HG03280 (cell line): Measurements from ENCODE around the gene MAP3K7CL.
"Not testable (repeated sequence)": the region's sequence is repeated elsewhere in the genome, so short reads cannot be mapped to it uniquely, and the experiment has no call there.

ENCODE experiments used
- ATAC-seq: cut with Tn5 transposase; IDR thresholded peaks from one replicate; pipeline ENCODE4 v1.9.1; 2021; ENCODE audit warnings: mild to moderate bottlenecking, moderate library complexity; ENCODE audit not compliant: unreplicated experiment

Gene MAP3K7CL

DNA sequence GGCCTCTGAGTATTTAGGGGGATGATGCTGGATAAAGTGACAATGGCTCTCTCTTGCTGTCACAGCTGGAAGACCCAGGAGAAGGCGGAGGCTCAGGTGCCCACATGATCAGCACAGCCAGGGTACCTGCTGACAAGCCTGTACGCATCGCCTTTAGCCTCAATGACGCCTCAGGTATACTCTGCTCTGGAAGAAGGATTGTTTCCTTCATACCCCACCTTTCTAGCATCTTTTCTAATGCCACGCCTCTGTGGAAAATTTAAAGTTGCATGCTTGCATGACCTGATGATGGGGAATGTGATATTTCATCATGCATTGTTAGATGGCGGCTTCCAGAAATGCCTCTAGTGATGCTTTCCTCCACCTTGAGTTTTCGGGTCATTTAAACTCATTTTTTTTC is 2.8 kb downstream of the MAP3K7CL start:
- ATAC-seq: no peak

DNA sequence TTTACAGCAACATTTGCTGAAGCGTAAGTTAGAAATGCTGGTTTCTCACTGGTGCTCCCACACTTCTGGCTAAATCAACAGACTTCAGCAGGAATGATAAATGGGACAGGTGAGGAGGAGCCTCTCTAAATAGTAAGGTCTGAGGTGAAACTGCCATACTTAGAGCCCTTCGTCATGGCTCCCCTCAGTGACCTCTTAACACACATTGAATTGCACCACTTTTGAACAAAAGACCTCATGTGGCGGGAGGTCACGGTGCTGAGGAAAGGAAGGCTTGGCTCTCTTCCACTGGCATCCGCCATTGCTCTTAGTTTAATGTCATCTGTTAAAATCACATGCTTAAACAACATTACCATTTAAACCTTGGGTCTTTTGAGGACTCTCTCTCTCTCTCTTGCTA is 3.4 kb downstream of the MAP3K7CL start:
- ATAC-seq: no peak

- ATAC-seq: no peak
These were observed 5.0 kb downstream of the MAP3K7CL start for GRCh38 chr21:29135481-29135880.

- ATAC-seq: no peak
These were observed 5.6 kb downstream of the MAP3K7CL start for GRCh38 chr21:29136033-29136432.

DNA sequence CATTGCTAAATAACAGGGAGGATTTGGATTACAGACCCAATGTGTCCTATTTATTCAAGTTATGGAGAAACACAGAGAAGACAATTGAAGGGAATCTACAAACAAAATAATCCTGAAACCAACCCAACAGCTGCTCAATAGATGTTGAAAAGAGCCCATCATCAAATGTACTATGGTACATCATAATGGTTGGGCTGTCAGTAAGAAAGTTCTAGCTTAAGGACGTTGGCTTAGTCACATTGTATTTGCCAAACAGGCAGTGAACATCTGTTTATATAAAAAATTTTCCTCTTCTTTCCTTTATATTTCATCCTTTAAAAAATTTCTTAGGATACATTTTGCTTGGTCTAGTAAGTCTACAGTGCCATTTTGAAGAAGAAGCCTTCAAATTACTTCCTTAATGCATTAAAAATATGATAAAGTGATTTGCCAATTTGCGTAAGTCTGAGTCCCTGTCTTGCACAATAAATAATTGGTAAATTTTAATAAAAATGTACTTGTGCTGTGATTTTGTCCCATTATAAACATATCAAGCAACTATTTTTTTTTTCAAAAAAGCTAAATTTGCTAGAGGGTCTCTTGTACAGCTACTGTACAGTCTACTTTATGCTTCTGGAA is 14.4 kb downstream of the MAP3K7CL start:
- ATAC-seq: no peak

DNA sequence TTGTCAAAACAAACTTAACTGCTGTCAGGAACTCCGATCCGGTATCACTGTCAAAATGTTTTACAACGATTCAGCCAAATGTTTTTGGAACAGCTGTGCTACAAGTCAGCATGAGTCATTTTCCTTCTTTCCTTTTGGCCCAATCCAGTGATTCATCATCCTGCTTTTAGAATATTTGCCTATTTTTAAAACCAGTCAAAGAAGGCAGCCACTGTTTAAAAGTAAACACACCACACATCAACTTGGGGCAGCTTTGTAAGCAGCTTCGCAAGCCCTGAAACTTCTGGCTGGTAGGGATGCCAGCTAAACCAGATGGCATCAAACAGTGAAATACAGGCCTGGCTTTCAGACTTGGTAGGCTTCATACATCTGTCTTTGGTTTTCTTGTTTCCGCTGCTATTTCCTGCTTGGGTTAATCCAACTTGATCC is 14.9 kb downstream of the MAP3K7CL start:
- ATAC-seq: no peak

DNA sequence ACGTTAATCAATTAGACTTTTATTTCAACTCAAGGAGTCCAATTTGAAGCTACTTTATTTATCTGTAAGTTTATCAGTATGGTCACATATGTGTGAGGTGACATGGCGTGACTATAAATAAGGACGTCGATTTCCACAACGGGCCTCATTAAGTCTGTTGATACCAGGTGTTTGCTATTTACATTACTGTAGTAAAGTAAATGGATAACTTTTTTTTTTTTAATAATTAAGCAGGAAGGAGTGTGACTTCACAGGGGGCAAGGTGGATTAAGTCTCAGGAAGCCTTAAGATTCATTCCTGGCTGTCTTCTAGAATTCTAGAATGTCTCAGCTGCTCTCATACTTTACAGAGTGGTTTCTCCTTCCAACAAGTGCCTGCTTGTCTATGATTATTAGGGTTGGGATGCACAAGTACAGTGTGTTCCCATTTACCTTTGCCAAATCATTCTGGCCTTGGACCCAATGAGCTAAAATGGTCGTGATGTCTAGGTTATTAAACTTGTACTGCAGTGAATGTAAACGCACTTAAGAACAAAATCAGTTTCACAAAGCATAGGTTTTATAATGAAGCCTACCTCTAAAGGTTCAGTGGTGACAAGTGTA is 15.5 kb downstream of the MAP3K7CL start:
- ATAC-seq: no peak

- ATAC-seq: no peak
These were observed 16.3 kb downstream of the MAP3K7CL start for GRCh38 chr21:29146726-29147125.

- ATAC-seq: no peak
These were observed 18.1 kb downstream of the MAP3K7CL start for GRCh38 chr21:29148530-29148929.

DNA sequence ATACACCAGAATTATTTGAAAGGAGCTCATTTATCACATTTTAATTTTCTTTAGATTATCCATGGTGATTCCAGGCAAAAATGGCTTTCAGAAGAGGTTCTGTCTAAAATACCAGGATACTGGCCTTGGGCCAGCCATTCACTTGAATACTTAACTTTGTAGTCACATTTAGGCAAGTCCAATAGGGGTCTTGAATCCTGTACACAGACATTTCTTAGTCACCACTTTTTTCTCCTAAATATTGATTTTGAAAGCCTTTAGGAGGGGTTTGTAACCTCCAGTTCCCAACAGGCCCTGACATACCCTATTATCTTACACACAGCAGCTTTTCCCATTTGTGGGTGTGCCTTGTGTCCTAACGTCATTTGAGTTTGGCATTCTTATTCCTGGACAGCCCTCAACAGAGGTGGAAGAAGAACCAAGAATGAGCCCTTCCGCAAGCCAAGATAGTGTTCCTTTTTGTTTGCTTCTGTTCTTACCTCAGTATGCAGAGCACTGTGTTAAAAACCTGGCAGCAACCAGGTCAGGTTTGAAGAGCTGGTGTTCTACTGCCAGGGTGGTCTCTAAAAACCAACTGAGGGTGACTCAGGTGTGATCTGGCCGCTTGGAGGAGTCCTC is 19.5 kb downstream of the MAP3K7CL start:
- ATAC-seq: no peak

DNA sequence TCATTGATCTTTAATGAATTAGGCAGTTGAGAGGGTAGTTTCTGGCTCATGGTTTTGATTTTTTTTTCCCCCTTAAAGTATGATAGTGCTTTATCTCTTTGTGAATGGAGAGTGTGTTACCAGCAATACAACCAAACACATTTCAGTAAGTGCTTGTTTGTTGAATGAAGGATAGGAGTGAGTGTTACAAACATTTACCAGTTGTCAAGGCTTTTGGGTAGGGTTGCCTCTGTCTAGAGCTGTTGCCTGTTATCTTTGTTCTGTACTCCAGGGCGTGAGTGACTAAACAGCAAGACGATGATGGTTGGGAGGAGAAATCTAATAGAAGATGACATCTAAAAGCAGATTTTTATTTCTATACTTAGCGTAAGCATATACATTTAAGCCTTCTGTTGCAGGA is 21.5 kb downstream of the MAP3K7CL start:
- no peak for ATAC-seq

- ATAC-seq: no peak
These were observed 22.5 kb downstream of the MAP3K7CL start for GRCh38 chr21:29152916-29153315.

DNA sequence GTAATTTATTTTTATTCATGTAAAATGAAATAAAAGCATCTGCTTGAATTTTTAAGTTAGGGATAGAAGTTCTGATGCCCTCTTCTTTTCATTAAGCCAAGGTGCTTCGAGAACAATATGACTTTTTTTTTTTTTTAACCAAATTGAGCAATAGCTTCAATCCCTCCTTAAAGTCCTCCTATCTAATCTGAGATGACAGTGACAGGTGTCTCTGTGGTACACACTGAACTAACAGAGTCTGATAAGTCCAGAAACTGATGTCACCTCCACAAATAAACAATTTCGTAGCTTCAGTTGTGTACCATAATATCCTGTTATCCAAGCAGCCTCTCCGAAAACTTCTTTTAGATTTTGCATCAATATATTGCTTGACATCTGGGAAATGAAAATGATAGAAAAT is 23.8 kb downstream of the MAP3K7CL start:
- ATAC-seq: no peak

- no peak for ATAC-seq
These were observed 24.9 kb downstream of the MAP3K7CL start for GRCh38 chr21:29155118-29155932.

GRCh38 chr21:29155933-29156260 is 25.5 kb downstream of the MAP3K7CL start:
- no peak for ATAC-seq

- ATAC-seq: no peak
These were observed 26.6 kb downstream of the MAP3K7CL start for GRCh38 chr21:29157080-29157479.

- ATAC-seq: no peak
These were observed 29.4 kb downstream of the MAP3K7CL start for GRCh38 chr21:29159842-29160241.

DNA sequence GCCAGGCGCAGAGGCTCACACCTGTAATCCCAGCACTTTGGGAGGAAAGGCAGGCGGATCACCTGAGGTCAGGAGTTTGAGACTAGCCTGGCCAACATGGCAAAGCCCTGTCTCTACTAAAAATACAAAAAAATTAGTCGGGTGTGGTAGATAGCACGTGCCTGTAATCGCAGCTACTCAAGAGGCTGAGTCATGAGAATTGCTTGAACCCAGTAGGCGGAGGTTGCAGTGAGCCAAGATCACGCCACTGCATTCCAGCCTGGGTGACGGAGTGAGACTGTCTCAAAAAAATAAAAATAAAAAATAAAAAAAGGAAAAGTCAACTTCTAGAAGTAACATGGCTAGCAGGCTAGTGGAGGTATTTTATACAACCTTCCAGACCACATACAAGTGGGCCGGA is 32.4 kb downstream of the MAP3K7CL start:
- ATAC-seq: not testable (repeated sequence)

GRCh38 chr21:29163341-29164115 is 33.1 kb downstream of the MAP3K7CL start:
- ATAC-seq: no peak

DNA sequence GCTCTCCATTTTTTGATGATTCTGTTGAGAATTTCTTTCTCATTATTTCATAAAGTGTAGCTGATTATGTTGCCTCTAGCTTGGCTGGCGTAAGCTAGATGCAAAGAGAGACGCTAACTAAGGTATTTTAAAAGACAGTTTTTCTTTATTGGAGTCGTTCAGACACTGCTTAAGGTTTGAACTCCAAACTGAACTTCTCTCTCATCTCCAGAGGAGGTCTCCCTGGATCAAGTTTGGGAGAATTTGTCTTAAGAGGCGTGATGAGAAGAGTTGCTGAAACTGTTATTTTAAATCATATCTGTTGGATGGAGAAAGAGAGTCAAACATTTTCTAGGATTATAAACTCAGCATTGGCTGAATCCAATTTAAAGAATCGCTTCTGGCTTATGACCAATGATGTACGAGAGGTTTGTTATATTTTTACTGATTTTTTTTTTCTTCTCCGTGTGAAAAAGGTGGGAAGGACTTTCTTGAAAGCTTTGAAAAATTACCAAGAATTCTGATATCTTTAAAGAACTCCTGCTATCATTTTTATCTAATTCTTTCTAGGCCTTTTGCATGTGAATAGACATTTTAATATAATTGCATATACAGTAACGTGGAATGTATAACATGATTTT is 34.0 kb downstream of the MAP3K7CL start:
- no peak for ATAC-seq

DNA sequence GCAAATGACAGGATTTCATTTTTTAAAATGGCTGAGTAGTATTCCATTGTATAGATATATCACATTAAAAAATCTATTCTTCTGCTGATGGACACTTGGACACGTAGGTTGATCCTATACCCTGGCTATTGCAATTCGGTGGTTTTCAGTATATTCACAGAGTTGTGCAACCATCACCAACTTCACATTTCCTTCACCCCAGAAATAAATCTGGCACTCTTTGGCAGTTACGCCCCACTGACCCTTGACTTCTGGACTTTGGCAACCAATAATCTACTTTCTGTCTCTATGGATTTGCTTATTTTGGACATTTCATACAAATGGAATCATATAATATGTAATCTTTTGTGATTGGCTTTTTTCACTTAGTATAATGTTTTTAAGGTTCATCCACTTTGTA is 35.9 kb downstream of the MAP3K7CL start:
- ATAC-seq: no peak
